Omental fat pad (tissue), 4 donors: ENCODE data around the gene RETNLB. TPM values are rescaled to one million over a fixed set of nuclear protein-coding genes. Genes with fewer than 3 reads are reported as not detected.

Experiments
- ATAC-seq: fragments of 150-250 bp; one replicate; pipeline ENCODE4 v1.9.1; 2016; ENCODE audit warnings: mild to moderate bottlenecking, moderate library complexity; ENCODE audit not compliant: low FRiP score
- DNase-seq: peaks from one replicate; pipeline ENCODE4 v3.0.0-alpha.2; 2019; ENCODE audit warnings: low spot score
- total RNA-seq, 4 donors: library from RNA; depleted of rRNA; stranded (reverse); fragments of >200 nt; gene quantifications; one replicate each; pipeline ENCODE4 v1.1.0, GENCODE V29; 2016
- TF ChIP-seq, protein P1 (sequence below), 3 donors: fragments of 450-650 bp; IDR thresholded peaks; one replicate each; pipeline ENCODE4 v1.5.1; 2016 to 2017; ENCODE audit warnings: antibody characterized with exemption in 3 of 3, mild to moderate bottlenecking in 3 of 3, moderate library complexity in 2 of 3

Gene RETNLB
- not detected for total RNA-seq

DNA sequence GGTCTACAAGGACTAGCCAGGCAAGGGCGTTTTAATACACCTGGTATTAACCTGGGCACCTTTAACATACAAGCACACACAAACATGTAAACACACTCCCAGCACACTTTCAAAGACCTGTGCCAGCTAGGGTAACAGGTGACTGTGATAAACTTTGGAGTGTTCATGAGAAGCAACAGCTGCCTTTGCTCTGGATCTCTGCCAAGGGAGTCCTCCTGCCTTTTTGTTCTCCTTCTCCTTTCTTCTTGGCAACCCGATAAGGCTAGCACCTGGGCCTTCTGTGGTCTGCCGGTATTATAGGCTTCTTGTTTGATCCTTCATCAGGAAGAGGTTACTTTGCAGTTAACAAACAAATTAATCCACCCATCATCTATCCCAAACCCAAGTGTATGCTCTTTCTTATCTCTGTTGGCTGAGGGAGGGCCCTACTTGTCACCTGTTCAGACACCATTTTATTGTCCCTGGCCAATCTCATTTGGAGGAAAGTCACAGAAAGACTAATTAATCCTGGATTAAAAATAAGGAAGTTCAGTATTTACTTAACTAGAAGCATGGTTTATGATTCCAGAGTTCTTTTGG, at the start of gene RETNLB:
Gene RETNLB, minus strand, starts transcription at position 7 of the 579 bp plus-strand sequence. CDS start 225 bp downstream, outside the sequence.
- TF ChIP-seq, protein P1, sequence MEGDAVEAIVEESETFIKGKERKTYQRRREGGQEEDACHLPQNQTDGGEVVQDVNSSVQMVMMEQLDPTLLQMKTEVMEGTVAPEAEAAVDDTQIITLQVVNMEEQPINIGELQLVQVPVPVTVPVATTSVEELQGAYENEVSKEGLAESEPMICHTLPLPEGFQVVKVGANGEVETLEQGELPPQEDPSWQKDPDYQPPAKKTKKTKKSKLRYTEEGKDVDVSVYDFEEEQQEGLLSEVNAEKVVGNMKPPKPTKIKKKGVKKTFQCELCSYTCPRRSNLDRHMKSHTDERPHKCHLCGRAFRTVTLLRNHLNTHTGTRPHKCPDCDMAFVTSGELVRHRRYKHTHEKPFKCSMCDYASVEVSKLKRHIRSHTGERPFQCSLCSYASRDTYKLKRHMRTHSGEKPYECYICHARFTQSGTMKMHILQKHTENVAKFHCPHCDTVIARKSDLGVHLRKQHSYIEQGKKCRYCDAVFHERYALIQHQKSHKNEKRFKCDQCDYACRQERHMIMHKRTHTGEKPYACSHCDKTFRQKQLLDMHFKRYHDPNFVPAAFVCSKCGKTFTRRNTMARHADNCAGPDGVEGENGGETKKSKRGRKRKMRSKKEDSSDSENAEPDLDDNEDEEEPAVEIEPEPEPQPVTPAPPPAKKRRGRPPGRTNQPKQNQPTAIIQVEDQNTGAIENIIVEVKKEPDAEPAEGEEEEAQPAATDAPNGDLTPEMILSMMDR (IDR thresholded peaks at IDR 0.05), result no peak
- DNase-seq, result no peak
- ATAC-seq, result no peak

GRCh38 chr3:108806316-108806715, 49.1 kb upstream of the RETNLB start:
- TF ChIP-seq, protein P1 (IDR thresholded peaks at IDR 0.05), result no peak
- ATAC-seq (no peak), DNase-seq (no peak)

DNA sequence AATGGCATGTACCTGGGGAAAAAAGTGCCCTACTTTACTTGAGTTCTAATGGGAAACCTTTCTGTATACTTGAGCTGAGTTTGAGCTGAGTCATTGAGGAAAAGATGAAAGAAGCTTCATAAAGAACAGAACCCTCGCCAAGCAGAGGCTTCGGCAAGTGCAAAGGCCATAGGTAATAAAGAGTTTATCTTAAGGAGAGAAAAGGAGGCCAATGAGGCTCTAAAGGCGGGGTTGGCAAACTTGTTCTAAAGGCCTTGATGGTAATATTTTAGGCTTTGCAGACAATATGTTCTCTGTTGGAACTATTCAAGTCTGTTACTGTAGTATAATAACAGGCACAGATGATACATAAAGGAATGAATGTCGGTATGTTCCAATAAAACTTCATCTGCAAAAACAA, 47.8 kb upstream of the RETNLB start:
- DNase-seq (no peak), ATAC-seq (no peak)
- TF ChIP-seq, protein P1 (IDR thresholded peaks at IDR 0.05), result no peak

DNA sequence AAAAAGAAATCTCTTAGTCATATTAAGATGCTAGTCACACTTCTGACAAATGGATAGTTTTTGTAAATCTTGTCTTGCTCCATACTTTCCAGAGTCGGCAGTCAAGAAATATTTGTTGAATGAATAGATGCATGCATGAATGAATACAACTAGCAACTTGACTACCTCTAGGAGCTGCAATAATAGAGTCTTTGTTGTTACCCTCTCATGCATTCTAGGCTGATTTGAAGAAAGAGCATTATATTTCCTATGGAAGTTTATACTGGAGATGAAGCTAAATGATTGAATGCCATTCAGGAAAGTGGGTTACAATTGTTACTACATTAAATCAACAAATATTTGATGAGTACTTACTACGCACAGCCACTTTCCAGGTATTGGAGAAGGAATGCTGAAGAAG, 47.2 kb upstream of the RETNLB start:
- no peak for DNase-seq
- ATAC-seq, result no peak
- TF ChIP-seq, protein P1 (IDR thresholded peaks at IDR 0.05), result no peak

- TF ChIP-seq, protein P1 (IDR thresholded peaks at IDR 0.05), result no peak
- no peak for ATAC-seq
- no peak for DNase-seq
Observed at GRCh38 chr3:108791473-108791872, 34.3 kb upstream of the RETNLB start.

GRCh38 chr3:108780235-108780634, 23.0 kb upstream of the RETNLB start:
- TF ChIP-seq, protein P1 (IDR thresholded peaks at IDR 0.05), result no peak
- ATAC-seq (no peak), DNase-seq (no peak)

DNA sequence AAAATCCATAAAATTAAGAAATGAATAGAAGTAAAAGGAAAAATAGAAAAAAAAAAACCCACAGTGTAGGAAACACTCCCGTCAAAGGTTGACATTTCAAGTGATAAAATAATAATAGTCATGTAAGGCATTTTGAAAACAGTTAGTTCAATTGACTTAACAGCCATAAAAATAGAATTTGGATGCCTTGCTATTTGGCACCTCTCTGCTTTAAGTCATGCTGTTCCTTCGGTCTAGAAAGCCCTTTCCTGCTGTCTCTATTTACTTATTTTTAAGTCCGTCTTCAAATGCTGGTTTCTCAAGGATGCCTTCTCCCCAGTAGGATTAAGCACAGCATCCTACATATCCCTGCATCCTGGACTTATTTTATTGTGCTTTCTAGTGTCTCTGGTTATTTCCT, 22.3 kb upstream of the RETNLB start:
- TF ChIP-seq, protein P1 (IDR thresholded peaks at IDR 0.05), result no peak
- ATAC-seq, result no peak
- no peak for DNase-seq
